GM12878 (cell line): ENCODE data around the gene PSG2.
"Not testable (repeated sequence)": the region's sequence is repeated elsewhere in the genome, so short reads cannot be mapped to it uniquely, and the experiment has no call there.

Experiments
- BCL11A ChIP-seq: IDR thresholded peaks from 2 replicates; pipeline ENCODE4 v1.6.1; 2011; ENCODE audit warnings: low read depth, low read length
- CHD4 ChIP-seq: fragments of 200-600 bp; sonication (generic); IDR thresholded peaks from 2 replicates; pipeline ENCODE4 v1.6.1; 2016; ENCODE audit warnings: mild to moderate bottlenecking
- CTCF ChIP-seq, 3 experiments: IDR thresholded peaks in 2 of 3; conservative IDR thresholded peaks in 1 of 3; 2 replicates each; pipeline ENCODE4 v1.5.1; 2011; ENCODE audit warnings: low read depth in 3 of 3, low read length in 3 of 3, mild to moderate bottlenecking in 3 of 3, control low read depth in 2 of 3, moderate library complexity in 2 of 3, inconsistent platforms in 1 of 3, mixed read lengths in 1 of 3; ENCODE audit not compliant: control insufficient read depth in 2 of 3, insufficient read depth in 1 of 3; ENCODE audit errors: extremely low read depth in 1 of 3
- ELK1 ChIP-seq: IDR thresholded peaks from 2 replicates; pipeline ENCODE4 v1.6.1; 2012; ENCODE audit warnings: low read depth, low read length, improper control_type of control experiment
- EP300 ChIP-seq, 2 experiments: fragments of 150-350 bp in 1 of 2; IDR thresholded peaks; 2 replicates each; pipeline ENCODE4 v1.6.1; 2011 to 2012; ENCODE audit warnings: low read depth in 2 of 2, low read length in 2 of 2, borderline replicate concordance in 1 of 2, improper control_type of control experiment in 1 of 2, inconsistent platforms in 1 of 2; ENCODE audit not compliant: control insufficient read depth in 1 of 2
- ESRRA ChIP-seq: IDR thresholded peaks from 2 replicates; pipeline ENCODE4 v1.6.1; 2012; ENCODE audit warnings: mild to moderate bottlenecking, low read length, improper control_type of control experiment
- FOS ChIP-seq: IDR thresholded peaks from 3 replicates; pipeline ENCODE4 v1.6.1; 2011; ENCODE audit warnings: borderline replicate concordance; ENCODE audit not compliant: insufficient read length; ENCODE audit errors: extremely low read depth
- HDAC6 ChIP-seq: fragments of 200-600 bp; sonication (generic); IDR thresholded peaks from one replicate; pipeline ENCODE4 v1.8.0; 2017; ENCODE audit warnings: antibody characterized with exemption; ENCODE audit not compliant: unreplicated experiment
- MYC ChIP-seq: IDR thresholded peaks from 2 replicates; pipeline ENCODE4 v1.6.1; 2011; ENCODE audit warnings: mild to moderate bottlenecking, low read length, moderate library complexity, inconsistent platforms; ENCODE audit not compliant: insufficient read depth, insufficient replicate concordance, insufficient read length, severe bottlenecking
- PAX5 ChIP-seq: IDR thresholded peaks from 2 replicates; pipeline ENCODE4 v1.6.1; 2011; ENCODE audit warnings: low read depth, low read length, borderline replicate concordance
- RAD51 ChIP-seq: fragments of 450-650 bp; IDR thresholded peaks from 2 replicates; pipeline ENCODE4 v1.6.1; 2016; ENCODE audit warnings: moderate library complexity, mild to moderate bottlenecking, inconsistent platforms
- REST ChIP-seq: IDR thresholded peaks from 2 replicates; pipeline ENCODE4 v1.6.1; 2012; ENCODE audit warnings: mild to moderate bottlenecking, low read depth, low read length
- SIN3A ChIP-seq: IDR thresholded peaks from 2 replicates; pipeline ENCODE4 v1.6.1; 2012; ENCODE audit warnings: low read depth, low read length, improper control_type of control experiment
- ZBTB33 ChIP-seq: fragments of 450-650 bp; IDR thresholded peaks from 2 replicates; pipeline ENCODE4 v1.6.1; 2017; ENCODE audit warnings: mild to moderate bottlenecking

GRCh38 chr19:43046578-43046977, 35.9 kb downstream of the PSG2 start:
- not testable (repeated sequence) for TF ChIP-seq ESRRA; HDAC6; PAX5; FOS; SIN3A; BCL11A; REST; CHD4; CTCF (IDR thresholded peaks at IDR 0.05 in 2 of 3, conservative IDR thresholded peaks at IDR 0.05 in 1 of 3; ENCODE audit: control insufficient read depth in 2 of 3, extremely low read depth in 1 of 3, insufficient read depth in 1 of 3, low read depth in 3 of 3, low read length in 3 of 3); EP300 (IDR thresholded peaks at IDR 0.05; ENCODE audit: borderline replicate concordance in 1 of 2, control insufficient read depth in 1 of 2, low read depth in 2 of 2, low read length in 2 of 2); ELK1; ZBTB33; MYC; RAD51
